Measurements from ENCODE around the gene JAML.
A peak's percentile ranks its signal among the peaks of the same experiment; 100 is the strongest.
"Not testable (repeated sequence)": the region's sequence is repeated elsewhere in the genome, so short reads cannot be mapped to it uniquely, and the experiment has no call there.

JAML gene

GRCh38 chr11:118186346-118187107 lies 38.3 kb downstream of the JAML start:
- no peak overlapping the region for H3K27ac ChIP-seq
- CTCF ChIA-PET, result interaction anchor here (2.0 kb wide), 1 partner anchor 15 kb away, joined by 8 read pairs; no protein-coding TSS in a partner anchor
- POLR2A ChIA-PET (ENCODE audit: low non-redundant PET), result no interaction called here
- no peak for TF ChIP-seq CTCF (conservative IDR thresholded peaks at IDR 0.05; ENCODE audit: low read depth)
- DNase-seq (ENCODE audit: low spot score), result no peak

DNA sequence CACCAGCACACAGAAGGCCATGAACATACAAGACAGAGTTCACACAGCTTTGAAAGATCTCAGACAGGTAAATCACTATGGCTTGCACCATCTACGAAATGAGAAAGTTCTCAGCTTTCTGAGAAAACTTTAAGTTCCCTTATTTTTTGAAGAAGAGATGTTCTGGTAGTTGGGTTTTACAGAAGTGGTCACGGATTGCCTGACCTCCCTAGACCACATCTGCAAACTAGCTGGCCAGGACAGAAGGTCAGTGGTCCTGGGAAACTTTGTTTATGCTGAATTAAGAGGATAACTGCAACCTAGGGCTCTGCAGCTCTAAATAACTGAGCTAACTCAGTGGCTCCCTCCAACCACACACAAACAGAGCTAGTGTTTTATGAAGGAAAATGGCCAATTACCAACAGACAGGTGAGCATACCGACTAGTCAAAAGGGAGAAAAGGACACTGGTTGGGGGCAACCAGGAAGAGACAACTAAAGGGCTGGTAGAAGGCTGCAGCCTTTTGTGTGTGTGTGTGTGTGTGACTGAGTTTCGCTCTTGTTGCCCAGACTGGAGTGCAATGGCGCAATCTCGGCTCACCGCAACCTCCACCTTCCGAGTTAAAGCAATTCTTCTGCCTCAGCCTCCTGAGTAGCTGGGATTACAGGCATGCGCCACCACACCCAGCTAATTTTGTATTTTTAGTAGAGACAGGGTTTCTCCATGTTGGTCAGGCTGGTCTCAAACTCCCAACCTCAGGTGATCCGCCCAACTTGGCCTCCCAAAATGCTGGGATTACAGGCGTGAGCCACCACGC lies 39.8 kb downstream of the JAML start:
- H3K27ac ChIP-seq, result no peak overlapping the region
- CTCF ChIA-PET, result interaction anchor here (0.8 to 2.0 kb wide), 2 partner anchors 10 to 14 kb away, joined by 4 to 8 read pairs; no protein-coding TSS in a partner anchor
- no peak for DNase-seq (ENCODE audit: low spot score)
- TF ChIP-seq CTCF (conservative IDR thresholded peaks at IDR 0.05; ENCODE audit: low read depth), result no peak
- POLR2A ChIA-PET (ENCODE audit: low non-redundant PET), result no interaction called here

DNA sequence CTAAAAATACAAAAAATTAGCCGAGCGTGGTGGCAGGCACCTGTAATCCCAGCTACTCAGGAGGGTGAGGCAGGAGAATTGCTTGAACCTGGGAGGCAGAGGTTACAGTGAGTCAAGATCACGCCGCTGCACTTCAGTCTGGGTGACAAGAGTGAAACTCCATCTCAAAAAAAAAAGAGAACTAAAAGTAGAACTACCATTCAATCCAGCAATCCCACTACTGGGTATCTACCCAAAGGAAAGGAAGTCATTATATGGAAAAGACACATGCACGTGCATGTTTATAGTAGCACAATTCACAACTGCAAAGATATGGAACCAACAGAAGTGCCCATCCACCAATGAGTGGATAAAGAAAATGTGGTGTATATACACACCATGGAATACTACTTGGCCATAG lies 41.1 kb downstream of the JAML start:
- POLR2A ChIA-PET (ENCODE audit: low non-redundant PET); H3K27ac ChIP-seq; DNase-seq (ENCODE audit: low spot score): not testable (repeated sequence)
- CTCF ChIA-PET, result interaction anchor here (0.6 kb wide), 1 partner anchor 280 kb away, joined by 3 read pairs; no protein-coding TSS in a partner anchor

DNA sequence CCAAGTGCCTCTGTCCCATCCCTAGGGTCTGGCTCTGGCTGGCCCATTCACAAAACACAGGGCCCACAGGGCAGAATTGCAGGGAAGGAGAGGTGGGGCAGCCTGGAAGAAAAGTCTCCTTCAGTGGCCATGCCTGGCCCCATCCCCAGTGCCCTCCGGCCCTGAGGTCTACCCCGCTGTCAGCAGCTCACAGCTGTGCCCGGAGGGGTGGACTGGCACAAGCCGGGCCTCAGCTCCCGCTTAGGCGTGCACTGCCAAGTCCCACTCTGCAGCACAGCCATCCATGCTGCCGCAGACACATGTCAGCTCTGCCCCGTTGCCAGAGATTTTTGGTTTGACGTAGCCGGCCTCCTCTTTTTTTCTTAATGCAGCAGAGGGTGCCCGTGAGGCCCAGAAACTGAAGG lies 44.5 kb downstream of the JAML start:
- TF ChIP-seq CTCF (conservative IDR thresholded peaks at IDR 0.05; ENCODE audit: low read depth), result no peak
- CTCF ChIA-PET, result interaction anchor here (0.6 to 2.5 kb wide), 5 partner anchors 9 to 54 kb away, joined by 3 to 23 read pairs (median 3); no protein-coding TSS in a partner anchor
- H3K27ac ChIP-seq, result peak overlapping the region; percentile 10; the same call in 1 of the 2 replicates
- peak; percentile 34 for DNase-seq (ENCODE audit: low spot score)
- POLR2A ChIA-PET (ENCODE audit: low non-redundant PET), result no interaction called here

GRCh38 chr11:118176778-118177134 lies 48.1 kb downstream of the JAML start:
- TF ChIP-seq CTCF (conservative IDR thresholded peaks at IDR 0.05; ENCODE audit: low read depth), result no peak
- CTCF ChIA-PET, result no interaction called here
- POLR2A ChIA-PET (ENCODE audit: low non-redundant PET), result no interaction called here
- no peak for DNase-seq (ENCODE audit: low spot score)
- no peak overlapping the region for H3K27ac ChIP-seq

DNA sequence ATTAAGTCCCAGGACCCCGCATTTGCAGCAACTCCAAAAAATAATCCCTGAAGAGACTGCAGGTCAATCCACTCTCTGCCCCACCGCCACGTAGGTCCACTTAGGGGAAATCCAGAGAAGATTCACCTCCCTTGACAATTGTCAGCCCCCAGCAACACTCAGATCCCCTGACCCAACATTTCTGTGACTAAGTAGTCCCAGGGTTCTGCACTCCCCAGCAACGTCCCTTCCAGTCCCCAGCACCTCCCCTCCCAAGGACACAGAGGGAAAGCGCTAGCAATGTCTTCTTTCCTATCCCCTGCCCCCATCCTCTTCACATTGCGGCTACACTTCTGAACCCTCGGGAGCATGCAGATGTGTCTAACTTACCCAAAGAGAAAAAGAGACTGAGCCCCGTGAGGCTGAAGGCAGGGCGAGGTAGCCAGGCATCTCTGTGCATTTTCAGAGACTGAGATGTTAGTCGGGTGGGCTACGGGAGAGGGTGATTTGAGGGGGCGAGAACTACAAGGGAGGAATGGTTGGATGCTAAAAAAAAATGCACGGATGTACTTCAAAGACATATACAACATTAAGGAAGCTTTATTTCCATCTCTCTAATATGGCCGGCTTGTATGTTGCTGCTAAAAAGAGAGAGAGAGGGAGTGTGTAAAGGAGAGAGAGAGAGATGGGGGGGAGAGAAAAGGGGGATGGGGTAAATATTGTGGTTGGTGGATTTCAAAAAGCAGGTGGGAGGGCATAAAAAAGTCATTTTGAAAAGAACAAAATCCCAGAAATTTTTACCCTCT lies 48.6 kb downstream of the JAML start, which contains the start of gene SCN2B:
Gene SCN2B (minus strand): TSS at position 647 of the 785 bp plus-strand sequence. CDS start 208 bp downstream, at position 439.
- peak; percentile 41 for DNase-seq (ENCODE audit: low spot score)
- CTCF ChIA-PET, result no interaction called here
- POLR2A ChIA-PET (ENCODE audit: low non-redundant PET), result no interaction called here
- peak within 1 kb of the TSS; percentile 61 for H3K27ac ChIP-seq
- TF ChIP-seq CTCF (conservative IDR thresholded peaks at IDR 0.05; ENCODE audit: low read depth), result no peak

Data from RWPE1 (cell line).